Measurements from ENCODE around the gene XPO5.

GRCh38 chr6:43515808-43516207 is 60.0 kb downstream of the XPO5 start:
- TF ChIP-seq, protein P1, sequence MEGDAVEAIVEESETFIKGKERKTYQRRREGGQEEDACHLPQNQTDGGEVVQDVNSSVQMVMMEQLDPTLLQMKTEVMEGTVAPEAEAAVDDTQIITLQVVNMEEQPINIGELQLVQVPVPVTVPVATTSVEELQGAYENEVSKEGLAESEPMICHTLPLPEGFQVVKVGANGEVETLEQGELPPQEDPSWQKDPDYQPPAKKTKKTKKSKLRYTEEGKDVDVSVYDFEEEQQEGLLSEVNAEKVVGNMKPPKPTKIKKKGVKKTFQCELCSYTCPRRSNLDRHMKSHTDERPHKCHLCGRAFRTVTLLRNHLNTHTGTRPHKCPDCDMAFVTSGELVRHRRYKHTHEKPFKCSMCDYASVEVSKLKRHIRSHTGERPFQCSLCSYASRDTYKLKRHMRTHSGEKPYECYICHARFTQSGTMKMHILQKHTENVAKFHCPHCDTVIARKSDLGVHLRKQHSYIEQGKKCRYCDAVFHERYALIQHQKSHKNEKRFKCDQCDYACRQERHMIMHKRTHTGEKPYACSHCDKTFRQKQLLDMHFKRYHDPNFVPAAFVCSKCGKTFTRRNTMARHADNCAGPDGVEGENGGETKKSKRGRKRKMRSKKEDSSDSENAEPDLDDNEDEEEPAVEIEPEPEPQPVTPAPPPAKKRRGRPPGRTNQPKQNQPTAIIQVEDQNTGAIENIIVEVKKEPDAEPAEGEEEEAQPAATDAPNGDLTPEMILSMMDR (IDR thresholded peaks at IDR 0.05 in 8 of 11, conservative IDR thresholded peaks at IDR 0.05 in 3 of 11) = no peak
- TF ChIP-seq POLR2A (IDR thresholded peaks at IDR 0.05) = no peak
